22Rv1 (cell line): ENCODE results near the gene HRCT1.
"Not testable (repeated sequence)": the region's sequence is repeated elsewhere in the genome, so short reads cannot be mapped to it uniquely, and the experiment has no call there.

ENCODE experiments used
- H3K27ac ChIP-seq: fragments of 450-650 bp; 2 replicates; pipeline ENCODE4 v1.5.1; 2017
- ZFX ChIP-seq: fragments of 450-650 bp; IDR thresholded peaks from 2 replicates; pipeline ENCODE4 v1.6.1; 2017; ENCODE audit warnings: antibody characterized with exemption, borderline replicate concordance
- TF ChIP-seq, protein P1 (sequence below): fragments of 450-650 bp; IDR thresholded peaks from 2 replicates; pipeline ENCODE4 v1.5.1; 2017; ENCODE audit warnings: mild to moderate bottlenecking

The HRCT1 gene

DNA sequence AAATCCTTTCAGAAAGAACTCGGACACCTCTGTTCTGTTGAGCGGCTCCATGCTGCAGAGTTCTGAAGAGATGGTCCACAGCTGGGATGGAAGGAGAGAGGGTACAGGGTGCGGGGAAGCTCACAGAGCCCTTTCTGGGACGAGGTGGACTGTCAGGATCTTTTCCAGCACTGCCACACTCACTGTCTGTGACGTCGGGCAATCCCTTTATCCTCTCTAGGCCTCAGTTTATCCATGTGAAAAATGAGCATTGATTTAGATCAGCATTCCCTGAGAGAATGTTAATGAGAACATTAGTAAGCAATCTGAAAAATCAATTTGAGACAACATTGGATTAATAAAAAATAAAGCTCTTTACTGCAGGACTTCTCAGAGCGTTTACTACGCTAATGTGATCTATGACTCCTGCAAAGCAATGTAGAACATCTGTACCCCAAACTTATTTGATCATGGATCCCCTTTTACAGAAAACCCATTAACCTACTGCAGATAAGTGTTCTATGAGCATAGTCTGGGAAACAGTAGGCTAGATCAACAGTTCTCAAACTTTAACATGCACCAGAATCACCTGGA is 35.6 kb upstream of the HRCT1 start, which contains the start of gene OR13J1:
Gene OR13J1 (minus strand): TSS at position 51 of the 573 bp plus-strand sequence. CDS start 0 bp downstream, at position 51.
- TF ChIP-seq, protein P1, sequence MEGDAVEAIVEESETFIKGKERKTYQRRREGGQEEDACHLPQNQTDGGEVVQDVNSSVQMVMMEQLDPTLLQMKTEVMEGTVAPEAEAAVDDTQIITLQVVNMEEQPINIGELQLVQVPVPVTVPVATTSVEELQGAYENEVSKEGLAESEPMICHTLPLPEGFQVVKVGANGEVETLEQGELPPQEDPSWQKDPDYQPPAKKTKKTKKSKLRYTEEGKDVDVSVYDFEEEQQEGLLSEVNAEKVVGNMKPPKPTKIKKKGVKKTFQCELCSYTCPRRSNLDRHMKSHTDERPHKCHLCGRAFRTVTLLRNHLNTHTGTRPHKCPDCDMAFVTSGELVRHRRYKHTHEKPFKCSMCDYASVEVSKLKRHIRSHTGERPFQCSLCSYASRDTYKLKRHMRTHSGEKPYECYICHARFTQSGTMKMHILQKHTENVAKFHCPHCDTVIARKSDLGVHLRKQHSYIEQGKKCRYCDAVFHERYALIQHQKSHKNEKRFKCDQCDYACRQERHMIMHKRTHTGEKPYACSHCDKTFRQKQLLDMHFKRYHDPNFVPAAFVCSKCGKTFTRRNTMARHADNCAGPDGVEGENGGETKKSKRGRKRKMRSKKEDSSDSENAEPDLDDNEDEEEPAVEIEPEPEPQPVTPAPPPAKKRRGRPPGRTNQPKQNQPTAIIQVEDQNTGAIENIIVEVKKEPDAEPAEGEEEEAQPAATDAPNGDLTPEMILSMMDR: no peak
- no peak for TF ChIP-seq ZFX
- no peak within 1 kb of the TSS for H3K27ac ChIP-seq

GRCh38 chr9:35871545-35871944 is 34.5 kb upstream of the HRCT1 start:
- no peak overlapping the region for H3K27ac ChIP-seq
- no peak for TF ChIP-seq ZFX
- TF ChIP-seq, protein P1: no peak

GRCh38 chr9:35872505-35872904 is 33.5 kb upstream of the HRCT1 start:
- TF ChIP-seq, protein P1: no peak
- TF ChIP-seq ZFX: no peak
- H3K27ac ChIP-seq: no peak overlapping the region

GRCh38 chr9:35882263-35882848 is 23.6 kb upstream of the HRCT1 start:
- TF ChIP-seq, protein P1: peak; percentile 99
- TF ChIP-seq ZFX: no peak
- no peak overlapping the region for H3K27ac ChIP-seq

DNA sequence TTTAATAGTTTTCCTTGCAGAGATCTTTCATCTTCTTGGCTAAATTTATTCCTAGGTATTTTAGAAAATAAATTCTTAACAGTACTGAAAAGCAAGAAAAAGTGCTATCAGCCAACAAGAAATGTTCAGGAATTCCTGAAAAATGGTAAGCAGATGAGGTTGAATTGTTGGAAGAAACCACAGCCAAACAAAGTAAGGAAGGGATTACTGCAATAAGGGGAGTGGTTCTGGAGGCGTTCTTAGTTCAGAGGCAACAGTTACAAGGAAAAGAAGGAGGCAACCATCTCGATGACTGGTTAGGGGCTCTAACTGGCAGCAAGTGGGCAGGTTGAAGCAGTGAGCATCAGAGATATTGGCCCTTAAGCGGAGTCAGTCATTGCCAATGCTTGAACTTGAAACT is 23.0 kb upstream of the HRCT1 start:
- TF ChIP-seq, protein P1: no peak
- TF ChIP-seq ZFX: no peak

DNA sequence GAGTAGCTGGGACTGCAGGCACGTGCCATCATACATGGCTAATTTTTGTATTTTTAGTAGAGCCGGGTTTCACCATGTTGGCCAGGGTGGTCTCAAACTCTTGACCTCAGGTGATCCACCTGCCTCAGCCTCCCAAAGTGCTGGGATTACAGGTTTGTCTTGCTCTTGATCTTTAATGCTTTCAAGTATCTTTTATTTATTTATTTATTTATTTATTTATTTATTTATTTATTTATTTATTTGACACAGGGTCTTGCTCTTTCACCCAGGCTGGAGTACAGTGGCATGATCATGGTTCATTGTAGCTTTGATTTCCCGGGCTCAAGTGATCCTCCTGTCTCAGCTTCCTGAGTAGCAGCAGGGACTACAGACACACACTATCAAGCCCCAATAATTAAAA is 21.1 kb upstream of the HRCT1 start:
- H3K27ac ChIP-seq: not testable (repeated sequence)

More for the DNA sequence above, 23.0 kb upstream of the HRCT1 start:
- H3K27ac ChIP-seq: no peak overlapping the region

DNA sequence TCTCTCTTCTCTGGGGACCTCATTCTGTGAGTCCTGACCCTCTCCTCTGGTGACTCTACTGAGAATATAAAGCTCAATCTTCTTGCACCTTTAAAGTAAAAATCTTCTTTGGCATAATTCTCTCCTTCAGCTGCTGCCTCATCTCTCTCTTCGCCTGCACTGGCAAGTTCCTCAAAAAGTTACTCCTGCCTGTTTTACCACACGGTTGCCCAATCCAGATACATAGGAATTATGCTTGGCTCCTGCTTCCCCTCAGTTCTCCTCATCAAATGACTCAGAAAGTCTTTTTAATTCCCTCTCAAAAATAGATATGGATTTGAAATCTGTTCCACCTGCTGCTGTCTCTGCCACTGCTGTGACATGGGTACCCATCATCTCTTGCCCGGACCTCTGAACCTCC is 14.4 kb upstream of the HRCT1 start:
- TF ChIP-seq ZFX: no peak
- TF ChIP-seq, protein P1: no peak
- no peak overlapping the region for H3K27ac ChIP-seq
